Measurements from ENCODE around the gene SOWAHA.

Gene SOWAHA

DNA sequence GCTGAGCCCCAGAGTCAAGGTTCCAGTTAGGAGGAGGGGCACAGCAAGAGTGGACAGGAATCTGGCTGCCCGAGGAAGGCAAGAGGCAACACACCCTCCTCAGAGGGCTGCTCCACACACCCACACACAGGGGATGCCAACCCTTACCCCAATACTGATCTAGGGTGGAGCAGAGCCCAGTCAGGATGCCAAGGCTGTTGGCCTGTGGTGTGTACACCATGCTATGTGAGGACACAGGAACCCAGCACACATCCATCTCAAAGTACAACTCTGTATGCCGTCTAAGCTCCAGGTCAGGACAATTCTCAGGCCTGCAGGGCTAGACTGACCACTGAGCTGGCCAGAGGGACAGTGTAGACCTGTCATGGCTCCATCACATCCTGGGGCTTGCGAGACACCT, 38.7 kb upstream of the SOWAHA start:
- Histone ChIP-seq H3K4me1 (ENCODE audit: insufficient read depth, low read length) (peaks cover 25% of the 10 kb centered on the region), H3K9me3 (ENCODE audit: control insufficient read depth, insufficient read depth, low read length) (no peaks in the 10 kb centered on the region), H3K36me3 (ENCODE audit: insufficient read depth, low read length) (no peaks in the 10 kb centered on the region), H3K9ac (ENCODE audit: low read depth, low read length) (no peak overlapping the region)

GRCh38 chr5:132774896-132775295, 38.2 kb upstream of the SOWAHA start:
- no peaks in the 10 kb centered on the region for H3K36me3 ChIP-seq (ENCODE audit: insufficient read depth, low read length)
- H3K9me3 ChIP-seq (ENCODE audit: control insufficient read depth, insufficient read depth, low read length): no peaks in the 10 kb centered on the region
- H3K4me1 ChIP-seq (ENCODE audit: insufficient read depth, low read length): peaks cover 25% of the 10 kb centered on the region
- H3K9ac ChIP-seq (ENCODE audit: low read depth, low read length): no peak overlapping the region

- H3K9ac ChIP-seq (ENCODE audit: low read depth, low read length): peak overlapping the region; percentile 56; the same call in 1 of the 2 replicates
- H3K9me3 ChIP-seq (ENCODE audit: control insufficient read depth, insufficient read depth, low read length): no peaks in the 10 kb centered on the region
- no peaks in the 10 kb centered on the region for H3K36me3 ChIP-seq (ENCODE audit: insufficient read depth, low read length)
- H3K4me1 ChIP-seq (ENCODE audit: insufficient read depth, low read length): peaks cover 25% of the 10 kb centered on the region
Observed at GRCh38 chr5:132775476-132775961, 37.6 kb upstream of the SOWAHA start.

DNA sequence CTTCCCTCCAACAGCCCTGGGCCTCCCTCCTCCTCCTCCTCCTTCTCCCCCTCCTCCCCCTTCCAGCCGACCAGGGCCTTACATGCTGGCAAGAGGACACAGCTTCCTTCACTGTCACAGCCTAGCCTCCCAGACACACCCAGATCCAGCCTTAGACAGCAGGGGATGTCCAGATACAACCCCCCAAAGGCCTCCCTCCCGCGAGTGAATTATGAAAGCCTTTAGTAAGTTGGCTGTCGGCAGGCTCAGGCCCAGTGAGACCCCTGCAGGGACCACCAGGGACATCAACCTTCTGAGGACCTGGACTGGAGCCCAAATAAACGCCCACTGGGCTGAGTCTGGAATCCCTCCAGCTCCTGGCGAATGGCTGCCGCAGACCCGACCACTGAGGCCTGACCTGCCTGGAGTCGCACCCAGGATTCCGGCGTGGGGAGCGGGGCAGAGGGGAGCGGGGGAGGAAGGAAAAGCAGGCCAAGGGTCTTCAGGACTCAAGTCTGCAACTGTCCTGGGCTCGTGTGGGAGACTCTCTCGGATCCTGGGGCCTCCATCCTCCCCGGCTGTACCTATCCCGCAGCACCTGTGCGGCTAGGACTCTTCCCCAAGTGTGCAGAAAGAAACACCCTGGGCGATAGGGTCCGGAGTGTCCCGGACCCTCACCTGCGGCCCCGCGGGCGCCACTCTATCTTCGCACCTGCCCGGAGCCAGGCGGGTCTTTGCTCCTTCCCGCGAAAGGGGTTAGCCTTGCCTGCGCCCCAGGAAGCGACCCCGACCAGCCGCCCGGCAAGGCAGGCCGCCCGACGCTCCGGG, 36.8 kb upstream of the SOWAHA start:
- Histone ChIP-seq H3K4me1 (ENCODE audit: insufficient read depth, low read length) (peaks cover 20% of the 10 kb centered on the region), H3K9ac (ENCODE audit: low read depth, low read length) (peak overlapping the region; percentile 56), H3K36me3 (ENCODE audit: insufficient read depth, low read length) (no peaks in the 10 kb centered on the region), H3K9me3 (ENCODE audit: control insufficient read depth, insufficient read depth, low read length) (no peaks in the 10 kb centered on the region)

DNA sequence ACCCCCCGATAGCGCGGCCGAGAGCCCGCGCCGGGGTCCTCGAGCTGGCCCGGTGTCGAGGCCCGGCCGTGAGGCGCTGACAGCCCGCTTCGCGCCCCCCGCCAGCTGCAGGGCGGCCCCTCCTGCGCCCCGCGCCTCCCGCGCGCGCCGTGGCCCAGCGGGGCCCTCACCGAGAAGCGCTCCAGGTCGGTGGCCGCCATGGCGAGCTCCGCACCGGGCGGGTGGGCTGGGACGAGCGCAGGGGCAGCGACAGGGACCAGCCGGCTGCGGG, 36.2 kb upstream of the SOWAHA start:
- H3K36me3 ChIP-seq (ENCODE audit: insufficient read depth, low read length): no peaks in the 10 kb centered on the region
- peaks cover 15% of the 10 kb centered on the region for H3K4me1 ChIP-seq (ENCODE audit: insufficient read depth, low read length)
- H3K9me3 ChIP-seq (ENCODE audit: control insufficient read depth, insufficient read depth, low read length): no peaks in the 10 kb centered on the region
- H3K9ac ChIP-seq (ENCODE audit: low read depth, low read length): peak overlapping the region; percentile 56

DNA sequence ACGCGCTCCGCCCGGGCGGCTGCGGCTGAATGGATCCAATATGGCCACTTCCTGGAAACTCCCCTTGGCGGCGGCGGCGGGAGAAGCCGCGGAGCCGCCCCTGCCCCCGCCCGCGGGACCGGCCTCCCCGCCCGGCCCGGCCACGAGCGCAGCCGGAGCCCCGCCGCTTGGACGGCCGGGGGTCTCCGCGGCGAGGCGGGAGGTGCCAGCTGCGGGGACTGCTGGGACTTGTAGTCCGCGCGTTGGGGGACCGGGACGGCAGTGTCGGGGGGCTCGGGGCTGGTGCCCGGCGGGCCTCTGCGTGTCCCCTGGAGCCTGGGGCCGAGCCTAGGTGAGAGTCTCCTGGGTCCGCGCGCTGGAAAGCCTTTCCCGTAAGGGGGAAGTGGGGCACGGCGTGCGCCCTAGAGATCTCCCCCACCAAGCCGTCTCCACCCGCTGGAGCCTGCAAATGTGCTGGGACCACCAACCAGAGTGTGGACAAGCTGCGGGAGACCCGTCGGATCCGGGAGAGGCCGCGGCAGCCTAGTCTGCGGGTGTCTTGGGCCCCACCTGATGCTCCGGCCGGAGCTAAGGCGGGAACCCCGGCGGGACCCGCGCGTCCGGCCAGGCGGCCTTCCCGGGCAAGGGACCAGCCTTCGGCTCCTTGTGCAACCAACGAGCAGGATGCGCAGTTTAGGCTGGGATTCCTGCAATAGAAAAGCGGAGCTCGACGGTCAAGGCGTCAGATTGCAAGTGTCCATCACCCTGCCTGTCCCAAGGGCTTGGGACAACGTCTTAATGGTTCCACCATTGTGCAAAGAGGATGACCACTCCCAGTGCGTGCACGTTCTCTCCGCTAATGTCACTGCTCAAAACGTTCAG, 35.7 kb upstream of the SOWAHA start, which contains the start of gene SEPTIN8:
Gene SEPTIN8, minus strand, starts transcription at position 31 of the 861 bp plus-strand sequence. CDS start 102 bp downstream, outside the sequence.
- Histone ChIP-seq H3K9me3 (ENCODE audit: control insufficient read depth, insufficient read depth, low read length) (no peaks in the 10 kb centered on the region), H3K9ac (ENCODE audit: low read depth, low read length) (peak within 1 kb of the TSS; percentile 56), H3K4me1 (ENCODE audit: insufficient read depth, low read length) (peaks cover 9% of the 10 kb centered on the region; the same call in 1 of the 2 replicates), H3K36me3 (ENCODE audit: insufficient read depth, low read length) (no peaks in the 10 kb centered on the region)

DNA sequence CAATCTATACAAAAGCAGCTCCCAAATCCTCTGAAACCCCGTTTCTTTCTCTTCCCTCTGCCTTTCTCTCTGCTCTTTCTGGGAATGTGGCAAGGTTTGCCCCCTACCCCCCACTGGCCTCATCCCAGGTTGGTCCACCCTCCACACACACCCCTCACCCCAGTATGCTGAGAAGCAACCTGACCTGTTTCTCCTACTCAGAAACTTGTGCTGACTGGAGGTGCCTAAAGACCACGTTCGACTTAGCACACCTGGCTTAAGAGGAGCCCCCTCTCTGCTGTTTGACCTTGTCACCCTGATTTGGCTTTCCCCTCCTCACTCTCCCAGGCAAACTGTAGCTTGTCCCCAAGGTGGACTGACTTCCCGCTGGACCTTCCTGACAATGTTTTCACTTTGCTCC, 35.0 kb upstream of the SOWAHA start:
- Histone ChIP-seq H3K9ac (ENCODE audit: low read depth, low read length) (no peak overlapping the region; the same call in 1 of the 2 replicates), H3K4me1 (ENCODE audit: insufficient read depth, low read length) (peaks cover 9% of the 10 kb centered on the region; the same call in 1 of the 2 replicates), H3K36me3 (ENCODE audit: insufficient read depth, low read length) (no peaks in the 10 kb centered on the region), H3K9me3 (ENCODE audit: control insufficient read depth, insufficient read depth, low read length) (no peaks in the 10 kb centered on the region)

GRCh38 chr5:132778856-132779255, 34.2 kb upstream of the SOWAHA start:
- Histone ChIP-seq H3K36me3 (ENCODE audit: insufficient read depth, low read length) (no peaks in the 10 kb centered on the region), H3K4me1 (ENCODE audit: insufficient read depth, low read length) (peaks cover 9% of the 10 kb centered on the region; the same call in 1 of the 2 replicates), H3K9me3 (ENCODE audit: control insufficient read depth, insufficient read depth, low read length) (no peaks in the 10 kb centered on the region), H3K9ac (ENCODE audit: low read depth, low read length) (no peak overlapping the region)

GRCh38 chr5:132779961-132780360, 33.1 kb upstream of the SOWAHA start:
- Histone ChIP-seq H3K4me1 (ENCODE audit: insufficient read depth, low read length) (peaks cover 9% of the 10 kb centered on the region; the same call in 1 of the 2 replicates), H3K9me3 (ENCODE audit: control insufficient read depth, insufficient read depth, low read length) (no peaks in the 10 kb centered on the region), H3K9ac (ENCODE audit: low read depth, low read length) (no peak overlapping the region), H3K36me3 (ENCODE audit: insufficient read depth, low read length) (no peaks in the 10 kb centered on the region)

DNA sequence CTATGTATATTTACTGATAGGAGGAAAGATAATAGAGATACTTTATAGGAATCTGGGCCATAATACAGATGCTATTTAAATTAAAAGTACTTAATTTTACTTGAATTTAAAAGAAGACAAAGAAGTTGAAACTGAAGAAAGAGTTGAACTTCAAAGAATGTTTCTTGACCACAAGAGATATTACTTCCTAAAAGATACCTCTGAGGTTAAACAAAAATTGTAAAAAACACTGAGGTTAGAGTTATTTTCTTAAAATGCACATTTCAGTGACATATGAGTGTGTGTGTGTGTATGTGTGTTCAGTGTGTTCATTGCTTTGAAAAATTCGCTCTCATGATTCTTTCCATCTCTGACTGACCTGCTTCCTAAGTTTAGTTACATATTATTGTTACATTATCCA, 32.5 kb upstream of the SOWAHA start:
- Histone ChIP-seq H3K9ac (ENCODE audit: low read depth, low read length) (no peak overlapping the region), H3K36me3 (ENCODE audit: insufficient read depth, low read length) (no peaks in the 10 kb centered on the region), H3K9me3 (ENCODE audit: control insufficient read depth, insufficient read depth, low read length) (no peaks in the 10 kb centered on the region), H3K4me1 (ENCODE audit: insufficient read depth, low read length) (peaks cover 4% of the 10 kb centered on the region; the same call in 1 of the 2 replicates)

DNA sequence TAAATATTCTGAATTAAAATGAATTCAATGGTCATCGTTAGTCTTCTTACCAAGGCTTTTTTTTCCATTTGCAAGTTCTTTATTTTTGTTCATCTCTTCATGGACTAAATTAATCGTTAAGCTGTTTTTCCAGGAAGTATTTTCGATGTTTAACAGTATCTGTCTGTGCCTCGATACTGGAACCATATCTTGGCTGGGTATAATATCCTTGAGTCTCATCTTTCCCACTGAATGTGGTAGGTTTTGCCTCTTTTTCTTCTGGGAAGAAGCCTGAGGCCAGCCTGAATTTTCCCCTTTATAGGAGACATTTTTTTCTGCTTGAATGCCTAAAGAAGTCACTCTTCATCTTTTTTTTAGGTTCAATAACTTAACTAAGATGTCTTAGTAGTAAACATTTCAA, 32.1 kb upstream of the SOWAHA start:
- Histone ChIP-seq H3K4me1 (ENCODE audit: insufficient read depth, low read length) (no peaks in the 10 kb centered on the region; the same call in 1 of the 2 replicates), H3K36me3 (ENCODE audit: insufficient read depth, low read length) (no peaks in the 10 kb centered on the region), H3K9me3 (ENCODE audit: control insufficient read depth, insufficient read depth, low read length) (no peaks in the 10 kb centered on the region), H3K9ac (ENCODE audit: low read depth, low read length) (no peak overlapping the region)

- no peak overlapping the region for H3K9ac ChIP-seq (ENCODE audit: low read depth, low read length)
- H3K9me3 ChIP-seq (ENCODE audit: control insufficient read depth, insufficient read depth, low read length): no peaks in the 10 kb centered on the region
Observed at GRCh38 chr5:132782101-132782500, 31.0 kb upstream of the SOWAHA start.

DNA sequence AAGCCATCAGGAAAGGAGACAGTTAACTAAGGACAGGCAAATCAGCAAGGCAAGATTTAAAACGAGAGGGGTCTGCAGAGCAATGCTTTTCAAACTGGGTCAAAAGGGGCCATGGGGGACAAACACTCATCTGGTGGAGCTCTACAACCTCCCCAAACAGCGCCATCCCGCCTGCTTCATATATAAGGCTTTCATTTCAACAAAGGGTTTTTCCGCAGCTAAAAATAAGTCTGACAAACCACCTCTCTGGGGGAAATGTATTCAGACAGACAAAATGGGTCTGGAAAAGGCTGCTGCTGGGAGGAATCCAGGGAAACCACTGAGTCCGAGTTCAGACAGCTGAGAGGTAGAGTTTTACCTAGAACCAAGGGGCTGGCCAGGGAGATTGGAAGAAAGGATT, 27.7 kb upstream of the SOWAHA start:
- Histone ChIP-seq H3K9ac (ENCODE audit: low read depth, low read length) (no peak overlapping the region), H3K4me1 (ENCODE audit: insufficient read depth, low read length) (peaks cover 7% of the 10 kb centered on the region; the same call in 1 of the 2 replicates), H3K9me3 (ENCODE audit: control insufficient read depth, insufficient read depth, low read length) (no peaks in the 10 kb centered on the region), H3K36me3 (ENCODE audit: insufficient read depth, low read length) (no peaks in the 10 kb centered on the region)

More at GRCh38 chr5:132782101-132782500, 31.0 kb upstream of the SOWAHA start:
- Histone ChIP-seq H3K36me3 (ENCODE audit: insufficient read depth, low read length) (no peaks in the 10 kb centered on the region), H3K4me1 (ENCODE audit: insufficient read depth, low read length) (no peaks in the 10 kb centered on the region; the same call in 1 of the 2 replicates)

DNA sequence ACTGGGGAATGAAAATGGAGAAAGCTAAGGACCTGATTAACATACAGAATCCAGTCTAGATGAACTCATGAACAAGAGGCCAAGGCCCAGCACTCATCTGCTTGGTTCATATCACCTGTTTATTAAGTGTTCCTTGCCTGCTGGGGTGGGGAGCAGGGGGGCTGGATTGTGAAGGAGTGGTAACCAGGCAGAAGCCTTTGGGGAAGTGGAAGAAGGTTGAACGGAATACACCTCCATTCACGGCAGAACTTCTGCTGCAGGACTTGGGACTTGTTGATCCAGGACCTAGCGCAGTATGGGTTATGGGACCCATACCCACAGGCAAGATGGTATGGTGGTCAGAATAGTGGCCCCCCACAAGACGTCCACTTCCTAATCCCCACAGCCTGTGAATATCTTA, 27.2 kb upstream of the SOWAHA start:
- no peak overlapping the region for H3K9ac ChIP-seq (ENCODE audit: low read depth, low read length)
- peaks cover 7% of the 10 kb centered on the region; the same call in 1 of the 2 replicates for H3K4me1 ChIP-seq (ENCODE audit: insufficient read depth, low read length)
- H3K36me3 ChIP-seq (ENCODE audit: insufficient read depth, low read length): no peaks in the 10 kb centered on the region
- H3K9me3 ChIP-seq (ENCODE audit: control insufficient read depth, insufficient read depth, low read length): no peaks in the 10 kb centered on the region
